IPS-15b (cell line): ENCODE data around the gene PFDN2.

ENCODE experiments used
- H3K27me3 ChIP-seq: one replicate; pipeline ENCODE4 v1.6.1; 2013; ENCODE audit warnings: low read length; ENCODE audit not compliant: control insufficient read depth, insufficient read depth
- H3K36me3 ChIP-seq: one replicate; pipeline ENCODE4 v1.6.1; 2013; ENCODE audit warnings: low read length; ENCODE audit not compliant: control insufficient read depth, insufficient read depth
- H3K4me1 ChIP-seq: one replicate; pipeline ENCODE4 v1.6.1; 2013; ENCODE audit warnings: mild to moderate bottlenecking, low read length; ENCODE audit not compliant: control insufficient read depth, insufficient read depth
- H3K4me3 ChIP-seq: one replicate; pipeline ENCODE4 v1.5.1; 2013; ENCODE audit warnings: low read depth, low read length
- H3K9ac ChIP-seq: one replicate; pipeline ENCODE4 v1.6.1; 2013; ENCODE audit warnings: low read depth, mild to moderate bottlenecking, low read length
- H3K9me3 ChIP-seq: one replicate; pipeline ENCODE4 v1.6.1; 2013; ENCODE audit warnings: mild to moderate bottlenecking, low read length; ENCODE audit not compliant: control insufficient read depth, insufficient read depth

PFDN2 gene

DNA sequence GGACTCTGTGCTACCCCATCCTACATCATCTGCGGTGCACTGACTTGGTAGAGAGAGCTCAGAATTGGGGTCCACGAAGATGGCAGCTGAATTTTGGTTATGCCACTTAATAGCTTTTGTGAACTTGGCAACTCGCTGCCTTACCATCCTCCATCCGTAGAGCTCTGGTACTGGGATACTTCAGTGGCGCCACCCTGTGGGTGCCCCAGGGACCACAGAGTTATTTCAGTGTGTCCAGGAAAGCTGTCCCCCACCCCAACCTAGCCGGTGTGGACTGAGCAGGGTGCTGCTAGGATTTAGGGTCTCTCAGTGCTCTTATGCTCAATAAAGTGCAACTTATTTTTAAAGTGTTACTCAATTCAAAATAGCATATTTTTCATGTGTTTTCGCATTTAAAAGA lies 63.0 kb downstream of the PFDN2 start:
- H3K9ac ChIP-seq = no peak overlapping the region
- H3K4me3 ChIP-seq = no peak overlapping the region
- H3K27me3 ChIP-seq = no peaks in the 10 kb centered on the region
- H3K4me1 ChIP-seq = no peaks in the 10 kb centered on the region
- H3K36me3 ChIP-seq = no peaks in the 10 kb centered on the region
- no peaks in the 10 kb centered on the region for H3K9me3 ChIP-seq

DNA sequence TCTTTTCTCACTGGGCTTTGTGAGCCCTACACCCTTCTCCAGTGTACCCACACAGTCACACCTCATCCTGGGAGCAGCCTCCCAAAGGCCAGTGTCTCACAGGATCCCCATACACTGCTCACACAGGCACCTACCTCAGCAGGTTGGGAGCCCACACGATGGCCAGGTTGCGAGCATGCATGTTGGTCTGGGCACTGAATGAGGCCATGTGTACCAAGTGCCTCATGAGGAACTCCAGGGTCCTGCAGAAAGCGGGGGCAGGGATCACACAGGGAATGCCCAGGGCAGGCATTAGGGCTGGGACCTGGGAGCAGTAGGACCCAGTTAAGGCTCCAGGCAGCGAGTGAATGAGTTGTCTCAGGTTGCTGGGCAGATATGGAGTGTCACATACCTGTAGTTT lies 63.6 kb downstream of the PFDN2 start:
- no peaks in the 10 kb centered on the region for H3K36me3 ChIP-seq
- H3K9ac ChIP-seq = no peak overlapping the region
- H3K9me3 ChIP-seq = no peaks in the 10 kb centered on the region
- H3K4me3 ChIP-seq = no peak overlapping the region
- H3K27me3 ChIP-seq = no peaks in the 10 kb centered on the region
- no peaks in the 10 kb centered on the region for H3K4me1 ChIP-seq

DNA sequence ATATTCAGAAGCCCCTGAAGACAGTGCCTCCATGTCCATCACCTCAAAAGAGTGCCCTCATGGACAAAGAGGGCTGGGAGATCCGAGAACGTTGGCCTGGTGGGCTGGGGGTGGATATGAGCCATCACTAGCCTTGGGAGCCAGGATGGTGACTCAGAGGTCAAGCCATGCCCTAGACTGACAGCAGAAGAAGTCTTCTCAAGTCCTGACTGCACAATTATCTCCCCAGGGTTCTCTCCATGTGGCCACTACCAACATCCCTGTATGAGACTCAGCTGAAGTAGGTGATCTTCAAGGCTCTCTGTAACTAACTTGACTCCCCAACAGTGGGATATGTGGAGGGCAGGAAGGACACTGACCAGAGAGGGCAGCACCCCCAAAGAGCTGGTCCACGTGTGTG lies 64.9 kb downstream of the PFDN2 start:
- H3K9me3 ChIP-seq = no peaks in the 10 kb centered on the region
- no peak overlapping the region for H3K9ac ChIP-seq
- H3K4me1 ChIP-seq = no peaks in the 10 kb centered on the region
- H3K27me3 ChIP-seq = no peaks in the 10 kb centered on the region
- H3K36me3 ChIP-seq = no peaks in the 10 kb centered on the region
- H3K4me3 ChIP-seq = no peak overlapping the region

DNA sequence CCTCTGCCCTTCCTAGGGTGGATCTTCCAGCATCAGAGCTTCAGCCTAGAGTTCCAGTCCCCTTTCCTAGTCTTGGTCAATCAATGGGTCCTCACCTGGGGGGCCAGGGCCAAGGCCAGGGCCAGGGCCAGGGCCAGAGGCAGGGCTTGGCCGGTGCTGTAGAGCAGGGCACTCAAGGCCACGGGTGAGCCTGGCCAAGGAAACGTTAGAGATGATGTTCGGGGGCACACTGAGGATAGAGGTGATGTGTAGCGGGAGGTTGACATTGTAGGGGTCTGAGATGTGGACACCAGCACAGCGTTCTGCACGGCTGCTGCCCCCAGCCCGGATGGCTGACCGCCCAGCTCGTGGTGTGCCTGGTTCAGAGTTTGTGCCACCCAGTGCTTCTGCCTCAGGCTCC lies 66.6 kb downstream of the PFDN2 start:
- no peaks in the 10 kb centered on the region for H3K36me3 ChIP-seq
- H3K9ac ChIP-seq = no peak overlapping the region

More for the DNA sequence above, 66.6 kb downstream of the PFDN2 start:
- Histone ChIP-seq H3K27me3 (peaks cover 3% of the 10 kb centered on the region), H3K9me3 (no peaks in the 10 kb centered on the region), H3K4me1 (no peaks in the 10 kb centered on the region), H3K4me3 (no peak overlapping the region)
